Measurements from ENCODE around the gene SHKBP1.
"Not testable (repeated sequence)": the region's sequence is repeated elsewhere in the genome, so short reads cannot be mapped to it uniquely, and the experiment has no call there.

SHKBP1 gene

GRCh38 chr19:40576585-40577451 lies at the start of gene SHKBP1:
Gene SHKBP1, plus strand, starts transcription at chr19:40576873. Its CDS starts 27 bp downstream, at chr19:40576900.
- peak; percentile 98 for DNase-seq

- no peak for DNase-seq
Measured at GRCh38 chr19:40528078-40528477, 48.6 kb upstream of the SHKBP1 start.

- DNase-seq, result no peak
Measured at GRCh38 chr19:40528533-40529092, 48.1 kb upstream of the SHKBP1 start.

GRCh38 chr19:40529093-40529954 lies 47.3 kb upstream of the SHKBP1 start:
- DNase-seq, result peak; percentile 80 to 91 (median 87)

- peak in 1 of 3 donors; percentile 32 for DNase-seq
Measured at GRCh38 chr19:40530091-40530901, 46.4 kb upstream of the SHKBP1 start.

- DNase-seq, result no peak
Measured at GRCh38 chr19:40533508-40533907, 43.2 kb upstream of the SHKBP1 start.

- DNase-seq, result no peak
Measured at GRCh38 chr19:40534148-40534547, 42.5 kb upstream of the SHKBP1 start.

- DNase-seq, result peak in 1 of 3 donors; percentile 21
Measured at GRCh38 chr19:40539070-40539469, 37.6 kb upstream of the SHKBP1 start.

- DNase-seq, result no peak
Measured at GRCh38 chr19:40542202-40542859, 34.3 kb upstream of the SHKBP1 start.

- no peak for DNase-seq
Measured at GRCh38 chr19:40543029-40543597, 33.6 kb upstream of the SHKBP1 start.

- DNase-seq, result not testable (repeated sequence)
Measured at GRCh38 chr19:40546153-40546841, 30.4 kb upstream of the SHKBP1 start.

- DNase-seq, result not testable (repeated sequence)
Measured at GRCh38 chr19:40547190-40547589, 29.5 kb upstream of the SHKBP1 start.

- no peak for DNase-seq
Measured at GRCh38 chr19:40547836-40548235, 28.8 kb upstream of the SHKBP1 start.

GRCh38 chr19:40549007-40549708 lies 27.5 kb upstream of the SHKBP1 start:
- peak; percentile 53 to 75 (median 66) for DNase-seq

GRCh38 chr19:40550951-40551350 lies 25.7 kb upstream of the SHKBP1 start:
- no peak for DNase-seq

GRCh38 chr19:40552848-40553247 lies 23.8 kb upstream of the SHKBP1 start:
- no peak for DNase-seq

GRCh38 chr19:40553885-40554857 lies 22.5 kb upstream of the SHKBP1 start:
- DNase-seq, result no peak

- DNase-seq, result no peak
Measured at GRCh38 chr19:40555978-40556689, 20.5 kb upstream of the SHKBP1 start.
